ENCODE measurements around the gene TCAIM. TPM values are rescaled to one million over a fixed set of nuclear protein-coding genes. Genes with fewer than 3 reads are reported as not detected.

TCAIM gene
- total and polyA plus RNA-seq, 9 of the 15 experiments (the other 6 are each of a cell fraction or from before 2014, with no cell fraction given): 19.7 to 53.3 (median 36.9) TPM

- no peak for TF ChIP-seq ATF4 (CRISPR knock-in tag; IDR thresholded peaks at IDR 0.05)
- peak; percentile 32; the same call in 1 of the 2 replicates for TF ChIP-seq REST (IDR thresholded peaks at IDR 0.05; ENCODE audit: borderline replicate concordance)
- TF ChIP-seq REST (CRISPR knock-in tag; IDR thresholded peaks at IDR 0.05; ENCODE audit: low read depth): no peak
- TF ChIP-seq YY1 (IDR thresholded peaks at IDR 0.05; ENCODE audit: borderline replicate concordance in 1 of 3, control insufficient read depth in 1 of 3, extremely low read depth in 1 of 3, insufficient read depth in 3 of 3, insufficient read length in 1 of 3, insufficient replicate concordance in 2 of 3, low read depth in 1 of 3, low read length in 2 of 3): no peak
- TF ChIP-seq ZNF384 (IDR thresholded peaks at IDR 0.05; ENCODE audit: low read depth, low read length): no peak
- peaks cover 28% of the 10 kb centered on the region for H3K79me2 ChIP-seq (ENCODE audit: control insufficient read depth, insufficient read depth, low read length)
- no peaks in the 10 kb centered on the region for H3K9me3 ChIP-seq (replicated peaks; ENCODE audit: control insufficient read depth, insufficient read depth, low read depth, low read length)
- no peaks in the 10 kb centered on the region for H4K20me1 ChIP-seq (replicated peaks; ENCODE audit: control insufficient read depth, insufficient read depth, low read length)
- H3K27ac ChIP-seq (ENCODE audit: extremely low read depth, low read depth, low read length): no peak overlapping the region
- no peak overlapping the region for H2AFZ ChIP-seq (ENCODE audit: low read depth, low read length)
- intact Hi-C loops (cut with micrococcal nuclease) (no loop called here), in situ Hi-C loops (cut with MboI) (no loop called here)
- H3K4me1 ChIP-seq (replicated peaks in 1 of 2; ENCODE audit: control insufficient read depth in 2 of 2, insufficient read depth in 2 of 2, low read length in 2 of 2): peaks cover 10 to 11% of the 10 kb centered on the region in 2 experiments; a peak in 3 of 5 replicates
- ChIA-PET CTCF (ENCODE audit: low intra/inter-chr PET ratio) (no interaction called here), POLR2A (interaction anchor here (0.6 kb wide), 1 partner anchor 1650 kb away, joined by 5 read pairs; no protein-coding TSS in a partner anchor)
- DNase-seq (ENCODE audit: extremely low read depth in 1 of 4, low spot score in 3 of 4) (no peak), FAIRE-seq (no peak), ATAC-seq (no peak)
- H3K27me3 ChIP-seq (ENCODE audit: control insufficient read depth in 2 of 2, insufficient read depth in 2 of 2, low read length in 2 of 2): no peaks in the 10 kb centered on the region
- no TSS peak for BruUV-seq (replicated peaks)
- H3K9me1 ChIP-seq (ENCODE audit: control insufficient read depth, insufficient read depth, low read length): no peaks in the 10 kb centered on the region
- H3K4me2 ChIP-seq (ENCODE audit: insufficient read depth, low read length): no peak overlapping the region
- no peak overlapping the region for H3K4me3 ChIP-seq
- no peak overlapping the region for H3K9ac ChIP-seq (ENCODE audit: insufficient read depth in 1 of 2, low read depth in 2 of 2, low read length in 2 of 2)
- WGBS (ENCODE audit: insufficient coverage, low coverage, missing lambda C conversion rate): 83% methylated on average over 1 of the region's 1 CpG
- no peaks in the 10 kb centered on the region; the same call in 2 of the 3 replicates for H3K36me3 ChIP-seq (ENCODE audit: control insufficient read depth, insufficient read depth, low read length)
Measured at GRCh38 chr3:44342176-44342790, 3.7 kb downstream of the TCAIM start.

All from K562 (cell line).